NCI-H1105 (cell line): ENCODE measurements around the gene STARD10.

Source experiments
- DNase-seq: peaks from one replicate; lab custom pipeline; 2025; lab: John Stamatoyannopoulos, UW

STARD10 gene

GRCh38 chr11:72763823-72764222 lies 30.0 kb downstream of the STARD10 start:
- no peak for DNase-seq

- DNase-seq = no peak
Observed at GRCh38 chr11:72762641-72763304, 31.1 kb downstream of the STARD10 start.

GRCh38 chr11:72760539-72761405 lies 33.1 kb downstream of the STARD10 start:
- no peak for DNase-seq

GRCh38 chr11:72759468-72759985 lies 34.3 kb downstream of the STARD10 start:
- DNase-seq = no peak

GRCh38 chr11:72758690-72759389 lies 35.0 kb downstream of the STARD10 start:
- peak; percentile 74 for DNase-seq

- no peak for DNase-seq
Observed at GRCh38 chr11:72758304-72758689, 35.5 kb downstream of the STARD10 start.

- no peak for DNase-seq
Observed at GRCh38 chr11:72755713-72756285, 38.0 kb downstream of the STARD10 start.

- DNase-seq = no peak
Observed at GRCh38 chr11:72754544-72755155, 39.2 kb downstream of the STARD10 start.

GRCh38 chr11:72754149-72754543 lies 39.7 kb downstream of the STARD10 start:
- no peak for DNase-seq

GRCh38 chr11:72753341-72754148 lies 40.3 kb downstream of the STARD10 start:
- DNase-seq = no peak

- DNase-seq = peak; percentile 68
Observed at GRCh38 chr11:72752088-72752914, 41.5 kb downstream of the STARD10 start, which contains the start of gene ARAP1. Gene ARAP1 (minus strand): TSS chr11:72752408. CDS start chr11:72727128, 25,280 bp downstream.

GRCh38 chr11:72751116-72752087 lies 42.4 kb downstream of the STARD10 start:
- no peak for DNase-seq

GRCh38 chr11:72750556-72751115 lies 43.2 kb downstream of the STARD10 start:
- DNase-seq = no peak

- no peak for DNase-seq
Observed at GRCh38 chr11:72750086-72750485, 43.8 kb downstream of the STARD10 start.

- no peak for DNase-seq
Observed at GRCh38 chr11:72747289-72747855, 46.5 kb downstream of the STARD10 start.

- no peak for DNase-seq
Observed at GRCh38 chr11:72746821-72747220, 47.0 kb downstream of the STARD10 start.

GRCh38 chr11:72745925-72746550 lies 47.8 kb downstream of the STARD10 start:
- DNase-seq = no peak
